ENCODE measurements around the gene DTNBP1. TPM values are rescaled to one million over a fixed set of nuclear protein-coding genes. Genes with fewer than 3 reads are reported as not detected.

The DTNBP1 gene
- total and polyA plus RNA-seq, 2 experiments from 2014 or later: 9.2 to 41.6 TPM

DNA sequence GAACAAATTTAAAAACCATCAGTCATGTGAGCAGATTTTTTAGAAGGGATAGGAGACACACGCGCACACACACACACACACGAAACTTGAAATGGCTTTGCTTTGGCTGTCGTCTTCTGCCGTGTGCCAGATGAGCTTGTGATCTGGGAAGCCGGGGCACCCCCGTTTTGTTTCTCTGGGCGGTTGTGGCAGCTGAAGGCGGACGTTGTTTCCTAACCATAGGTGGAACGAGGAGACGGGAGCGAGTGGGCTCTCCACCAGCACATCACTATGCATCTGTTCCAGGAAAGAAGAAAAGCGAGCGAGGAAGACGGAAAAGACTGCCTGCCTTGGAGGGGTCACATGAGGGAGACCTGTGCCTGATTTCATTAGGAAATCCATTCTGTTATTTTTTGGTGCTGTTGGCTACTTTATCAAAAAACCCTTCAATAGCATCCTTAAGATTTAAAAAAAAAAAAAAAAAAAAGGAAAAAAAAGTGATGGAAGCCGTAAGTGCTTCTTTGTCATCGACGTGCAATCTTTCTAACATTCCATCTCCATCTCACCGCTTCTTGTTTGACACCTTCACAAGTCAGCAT is 142.1 kb downstream of the DTNBP1 start:
- H3K27ac ChIP-seq: no peak overlapping the region

DNA sequence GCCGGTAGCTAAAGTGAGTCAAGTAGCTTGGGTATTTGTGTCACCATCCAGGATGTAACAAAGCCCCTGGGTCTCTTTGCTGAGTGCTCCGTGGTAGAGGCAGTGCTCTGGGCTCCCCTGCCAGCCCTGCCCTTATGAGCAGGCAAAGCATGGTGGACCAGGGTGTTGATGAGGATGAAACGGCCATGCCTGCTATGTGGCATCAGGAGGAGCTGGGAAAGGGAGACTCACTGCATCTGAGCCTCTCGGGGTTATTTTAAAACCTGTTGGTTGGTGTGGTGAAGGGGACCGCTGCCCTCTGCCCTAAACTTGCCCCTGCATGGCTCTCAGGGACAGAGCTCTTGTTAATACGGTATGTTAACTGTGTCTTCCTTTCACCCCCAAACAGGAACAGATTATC is 143.1 kb downstream of the DTNBP1 start:
- no peak for DNase-seq (ENCODE audit: low read depth in 1 of 2, low spot score in 1 of 2)
- TF ChIP-seq, protein P1, sequence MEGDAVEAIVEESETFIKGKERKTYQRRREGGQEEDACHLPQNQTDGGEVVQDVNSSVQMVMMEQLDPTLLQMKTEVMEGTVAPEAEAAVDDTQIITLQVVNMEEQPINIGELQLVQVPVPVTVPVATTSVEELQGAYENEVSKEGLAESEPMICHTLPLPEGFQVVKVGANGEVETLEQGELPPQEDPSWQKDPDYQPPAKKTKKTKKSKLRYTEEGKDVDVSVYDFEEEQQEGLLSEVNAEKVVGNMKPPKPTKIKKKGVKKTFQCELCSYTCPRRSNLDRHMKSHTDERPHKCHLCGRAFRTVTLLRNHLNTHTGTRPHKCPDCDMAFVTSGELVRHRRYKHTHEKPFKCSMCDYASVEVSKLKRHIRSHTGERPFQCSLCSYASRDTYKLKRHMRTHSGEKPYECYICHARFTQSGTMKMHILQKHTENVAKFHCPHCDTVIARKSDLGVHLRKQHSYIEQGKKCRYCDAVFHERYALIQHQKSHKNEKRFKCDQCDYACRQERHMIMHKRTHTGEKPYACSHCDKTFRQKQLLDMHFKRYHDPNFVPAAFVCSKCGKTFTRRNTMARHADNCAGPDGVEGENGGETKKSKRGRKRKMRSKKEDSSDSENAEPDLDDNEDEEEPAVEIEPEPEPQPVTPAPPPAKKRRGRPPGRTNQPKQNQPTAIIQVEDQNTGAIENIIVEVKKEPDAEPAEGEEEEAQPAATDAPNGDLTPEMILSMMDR (IDR thresholded peaks at IDR 0.05; ENCODE audit: low read depth, low read length): no peak
- H3K27me3 ChIP-seq: no peaks in the 10 kb centered on the region
- no peak overlapping the region for H3K27ac ChIP-seq
- peaks cover 21% of the 10 kb centered on the region for H3K36me3 ChIP-seq
- H3K4me3 ChIP-seq: no peak overlapping the region
- no peaks in the 10 kb centered on the region for H3K9me3 ChIP-seq (ENCODE audit: low read depth)
- H3K4me1 ChIP-seq (ENCODE audit: low read depth): no peaks in the 10 kb centered on the region

More for the DNA sequence above, 142.1 kb downstream of the DTNBP1 start:
- no peak overlapping the region for H3K4me3 ChIP-seq
- H3K36me3 ChIP-seq: peaks cover 18% of the 10 kb centered on the region
- H3K9me3 ChIP-seq (ENCODE audit: low read depth): no peaks in the 10 kb centered on the region
- TF ChIP-seq, protein P1 (IDR thresholded peaks at IDR 0.05; ENCODE audit: low read depth, low read length): no peak
- H3K4me1 ChIP-seq (ENCODE audit: low read depth): no peaks in the 10 kb centered on the region
- no peak for DNase-seq (ENCODE audit: low read depth in 1 of 2, low spot score in 1 of 2)
- H3K27me3 ChIP-seq: no peaks in the 10 kb centered on the region

DNA sequence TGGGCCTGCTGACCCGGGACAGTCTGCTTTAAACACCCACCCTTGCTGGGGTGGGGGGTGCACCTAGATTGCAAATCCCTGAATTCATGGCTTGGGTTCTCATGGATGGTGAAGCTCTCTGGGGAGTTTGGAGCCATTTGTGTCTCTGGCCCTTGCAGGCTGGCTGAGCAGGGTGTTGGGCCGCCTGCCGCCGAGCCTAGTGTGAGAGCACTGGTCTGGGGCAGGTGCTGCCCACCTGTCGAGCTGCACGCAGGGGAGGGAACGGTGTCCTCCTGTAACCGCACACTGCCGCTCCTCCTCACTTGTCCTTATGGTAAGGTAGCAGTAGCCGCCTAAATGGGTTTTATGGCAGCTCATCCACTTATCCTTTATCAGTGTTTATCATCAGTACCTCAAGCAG is 143.9 kb downstream of the DTNBP1 start:
- no peak for DNase-seq (ENCODE audit: low read depth in 1 of 2, low spot score in 1 of 2)
- Histone ChIP-seq H3K4me1 (ENCODE audit: low read depth) (no peaks in the 10 kb centered on the region), H3K36me3 (peaks cover 17% of the 10 kb centered on the region), H3K27ac (no peak overlapping the region), H3K9me3 (ENCODE audit: low read depth) (no peaks in the 10 kb centered on the region), H3K27me3 (no peaks in the 10 kb centered on the region), H3K4me3 (no peak overlapping the region)
- TF ChIP-seq, protein P1 (IDR thresholded peaks at IDR 0.05; ENCODE audit: low read depth, low read length): no peak

DNA sequence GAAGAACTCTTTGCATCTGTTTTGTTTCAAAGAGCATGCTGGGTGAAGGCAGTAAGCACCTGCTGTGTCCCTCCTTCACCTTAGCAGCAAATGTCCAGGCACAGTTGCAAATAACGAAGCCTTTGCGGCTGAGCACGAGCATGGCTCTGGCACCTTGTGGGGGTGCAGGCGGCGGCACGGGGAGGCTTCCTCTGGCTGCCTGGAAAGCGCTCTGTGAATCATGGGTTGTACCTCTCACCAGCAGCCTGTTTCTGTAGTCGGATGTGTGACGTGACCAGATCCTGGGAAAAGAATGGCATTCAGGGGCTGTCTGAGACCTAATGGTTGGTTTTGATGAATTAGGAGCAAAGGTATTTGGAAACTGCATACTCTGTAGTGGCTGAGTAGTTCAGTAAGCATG is 144.8 kb downstream of the DTNBP1 start:
- TF ChIP-seq, protein P1 (IDR thresholded peaks at IDR 0.05; ENCODE audit: low read depth, low read length): no peak
- no peak for DNase-seq (ENCODE audit: low read depth in 1 of 2, low spot score in 1 of 2)
- no peaks in the 10 kb centered on the region for H3K9me3 ChIP-seq (ENCODE audit: low read depth)
- H3K27me3 ChIP-seq: no peaks in the 10 kb centered on the region
- no peaks in the 10 kb centered on the region for H3K4me1 ChIP-seq (ENCODE audit: low read depth)
- H3K36me3 ChIP-seq: peaks cover 20% of the 10 kb centered on the region
- H3K27ac ChIP-seq: no peak overlapping the region
- no peak overlapping the region for H3K4me3 ChIP-seq

DNA sequence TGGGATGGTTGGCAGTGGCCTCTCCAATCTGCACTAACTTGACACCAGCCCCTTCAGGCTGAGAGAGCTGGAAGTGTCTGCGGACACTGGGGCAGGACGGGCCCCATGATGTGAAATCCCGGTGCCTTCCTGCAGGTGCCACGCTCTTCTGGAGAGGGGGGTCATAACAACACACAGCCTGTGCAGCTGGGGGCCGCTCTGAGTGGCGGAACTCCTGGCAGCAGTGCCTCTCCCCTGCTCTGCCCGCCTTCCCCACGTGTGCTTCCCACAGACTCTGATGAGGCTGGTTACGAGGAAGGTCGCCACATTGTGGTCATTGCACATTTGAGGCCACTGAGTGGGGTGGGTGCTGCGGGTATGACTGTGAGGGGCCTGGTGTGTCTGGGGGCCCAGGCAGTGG is 145.2 kb downstream of the DTNBP1 start:
- peaks cover 21% of the 10 kb centered on the region for H3K36me3 ChIP-seq
- H3K27ac ChIP-seq: no peak overlapping the region
- no peaks in the 10 kb centered on the region for H3K4me1 ChIP-seq (ENCODE audit: low read depth)
- H3K27me3 ChIP-seq: no peaks in the 10 kb centered on the region
- DNase-seq (ENCODE audit: low read depth in 1 of 2, low spot score in 1 of 2): no peak
- H3K4me3 ChIP-seq: no peak overlapping the region
- TF ChIP-seq, protein P1 (IDR thresholded peaks at IDR 0.05; ENCODE audit: low read depth, low read length): no peak
- no peaks in the 10 kb centered on the region for H3K9me3 ChIP-seq (ENCODE audit: low read depth)
